Endothelial cell of umbilical vein (primary cell): ENCODE data around the gene LRRC41. TPM values are rescaled to one million over a fixed set of nuclear protein-coding genes. Genes with fewer than 3 reads are reported as not detected.

Source experiments
- BruUV-seq: library from RNA; stranded (reverse); fragments of 400-500 nt; replicated peaks from 2 replicates; lab custom pipeline; 2021; lab: Mats Ljungman, UMichigan
- CTCF ChIA-PET: fragments of 300-600, 350-600 bp; sonication (Branson Sonifier 250); formaldehyde crosslinking; loops from one replicate; lab custom pipeline; 2021; ENCODE audit warnings: antibody characterized with exemption, inconsistent platforms; lab: Charles Lee
- POLR2A ChIA-PET: fragments of 300-600, 350-600 bp; sonication (Branson Sonifier 250); formaldehyde crosslinking; loops from one replicate; lab custom pipeline; 2021; ENCODE audit warnings: antibody characterized with exemption, inconsistent platforms; lab: Charles Lee
- DNase-seq: peaks from one replicate; pipeline ENCODE4 v3.0.0-alpha.2; 2011; ENCODE audit warnings: low read depth, low spot score
- FAIRE-seq: peaks from 2 replicates; lab custom pipeline; 2011; peaks lifted over from hg19 to GRCh38; lab: Jason Lieb, UNC
- H2AFZ ChIP-seq: 2 replicates; pipeline ENCODE4 v1.6.0; 2012; ENCODE audit warnings: low read depth, low read length, control low read depth, inconsistent platforms
- H3K27ac ChIP-seq: 2 replicates; pipeline ENCODE4 v1.5.1; 2011; ENCODE audit warnings: low read depth, mild to moderate bottlenecking, control low read depth, low read length, moderate library complexity; ENCODE audit not compliant: insufficient read depth
- H3K27me3 ChIP-seq, 2 experiments: 2 replicates each; pipeline versions ENCODE4 v1.6.0 to v1.6.1; 2011; ENCODE audit warnings: low read length in 2 of 2, mixed read lengths in 1 of 2; ENCODE audit not compliant: control insufficient read depth in 2 of 2, insufficient read depth in 2 of 2
- H3K36me3 ChIP-seq, 2 experiments: 2 replicates in 1 of 2; 3 replicates in 1 of 2; pipeline ENCODE4 v1.5.1; 2011; ENCODE audit warnings: low read length in 2 of 2, mild to moderate bottlenecking in 1 of 2, moderate library complexity in 1 of 2; ENCODE audit not compliant: control insufficient read depth in 2 of 2, insufficient read depth in 2 of 2; ENCODE audit errors: extremely low read depth in 1 of 2
- H3K4me1 ChIP-seq: 3 replicates; pipeline ENCODE4 v1.5.1; 2011; ENCODE audit warnings: mild to moderate bottlenecking, low read length; ENCODE audit not compliant: control insufficient read depth, insufficient read depth; ENCODE audit errors: extremely low read depth
- H3K4me2 ChIP-seq: 2 replicates; pipeline ENCODE4 v1.6.1; 2011; ENCODE audit warnings: low read length, control low read depth, mixed read lengths; ENCODE audit not compliant: insufficient read depth
- H3K4me3 ChIP-seq, 3 experiments: fragments of 200-600 bp in 1 of 3; sonication (generic), shearing (Covaris generic) in 1 of 3; replicated peaks in 1 of 3; 2 replicates each; pipeline ENCODE4 v1.5.1; 2011 to 2016; ENCODE audit warnings: control low read depth in 3 of 3, low read length in 3 of 3, mild to moderate bottlenecking in 2 of 3, inconsistent platforms in 1 of 3, low read depth in 1 of 3, moderate library complexity in 1 of 3; ENCODE audit not compliant: insufficient read depth in 1 of 3
- H3K79me2 ChIP-seq: 2 replicates; pipeline ENCODE4 v1.6.0; 2012; ENCODE audit warnings: low read length, inconsistent platforms; ENCODE audit not compliant: control insufficient read depth, insufficient read depth
- H3K9ac ChIP-seq: replicated peaks from 2 replicates; pipeline ENCODE3; 2011; ENCODE audit warnings: low read length, control low read depth; ENCODE audit not compliant: insufficient read depth; ENCODE audit errors: extremely low read depth
- H3K9me1 ChIP-seq: replicated peaks from 3 replicates; pipeline ENCODE4 v1.6.0; 2011; ENCODE audit warnings: mild to moderate bottlenecking, low read length; ENCODE audit not compliant: control insufficient read depth, insufficient read depth; ENCODE audit errors: extremely low read depth
- H3K9me3 ChIP-seq: replicated peaks from 2 replicates; pipeline ENCODE4 v1.5.1; 2012; ENCODE audit warnings: low read length, inconsistent platforms; ENCODE audit not compliant: control insufficient read depth, insufficient read depth
- H4K20me1 ChIP-seq: replicated peaks from 2 replicates; pipeline ENCODE3; 2011; ENCODE audit warnings: mild to moderate bottlenecking, low read length; ENCODE audit not compliant: control insufficient read depth, insufficient read depth; ENCODE audit errors: extremely low read depth
- CTCF ChIP-seq, 2 donors: IDR thresholded peaks; 1 replicate in 1 of 2; 2 replicates in 1 of 2; pipeline ENCODE4 v1.5.1; 2011; ENCODE audit warnings: low read length in 2 of 2, mild to moderate bottlenecking in 2 of 2, moderate library complexity in 2 of 2, control low read depth in 1 of 2, inconsistent platforms in 1 of 2, low read depth in 1 of 2; ENCODE audit not compliant: insufficient read depth in 1 of 2; ENCODE audit errors: extremely low read depth in 1 of 2
- EZH2 ChIP-seq: IDR thresholded peaks from 2 replicates; pipeline ENCODE4 v1.6.1; 2012; ENCODE audit warnings: borderline replicate concordance, low read depth, mild to moderate bottlenecking, moderate library complexity, low read length, inconsistent platforms; ENCODE audit not compliant: severe bottlenecking
- FOS ChIP-seq: IDR thresholded peaks from 2 replicates; pipeline ENCODE4 v1.6.1; 2011; ENCODE audit warnings: mild to moderate bottlenecking, low read length, moderate library complexity, borderline replicate concordance; ENCODE audit not compliant: insufficient read depth
- JUN ChIP-seq: IDR thresholded peaks from 2 replicates; pipeline ENCODE4 v1.6.1; 2011; ENCODE audit warnings: borderline replicate concordance, low read depth; ENCODE audit not compliant: insufficient read length, insufficient read depth
- MYC ChIP-seq: IDR thresholded peaks from one replicate; pipeline ENCODE4 v1.6.1; 2011; ENCODE audit warnings: mild to moderate bottlenecking, low read depth, low read length
- POLR2A ChIP-seq: IDR thresholded peaks from 2 replicates; pipeline ENCODE4 v1.6.1; 2012; ENCODE audit warnings: low read depth, mild to moderate bottlenecking, control low read depth, low read length
- POLR2AphosphoS5 ChIP-seq: IDR thresholded peaks from 2 replicates; pipeline ENCODE4 v1.6.1; 2012; ENCODE audit warnings: low read depth, mild to moderate bottlenecking, control low read depth, low read length, moderate library complexity; ENCODE audit not compliant: insufficient read depth
- dilution Hi-C: fragments of 300-500 bp; cut with MboI; formaldehyde crosslinking; loops from one replicate; pipeline ENCODE4 v1.15.0; 2019; ENCODE audit warnings: low sequenced_read_pairs; ENCODE audit not compliant: extremely low pct_ligation_motif_present
- intact Hi-C: fragments of 100-400 bp; cut with micrococcal nuclease; formaldehyde crosslinking; loops from one replicate; pipeline ENCODE4 v1.10.0; 2022
- polyA plus RNA-seq, 4 experiments: library from polyadenylated mRNA; depleted of rRNA in 3 of 4; stranded (reverse) in 3 of 4; unstranded in 1 of 4; fragments of >200 nt; gene quantifications; 2 replicates each; pipeline versions ENCODE4 v1.2.1 to v1.2.3, GENCODE V29; 2011 to 2012; ENCODE audit warnings: missing spikeins in 1 of 4
- total RNA-seq: library from RNA; stranded (reverse); gene quantifications from 2 replicates; pipeline ENCODE4 v1.2.3, GENCODE V29; 2021

LRRC41 gene
- total and polyA plus RNA-seq, 2 donors (not counting 3 experiments of a cell fraction or from before 2014, with no cell fraction given) = 69.2 to 91.1 TPM

- intact Hi-C loops (loop anchor here (5.0 kb wide), 1 partner anchor 161 kb away; no protein-coding TSS in a partner anchor), dilution Hi-C loops (no loop called here)
- CTCF ChIA-PET = interaction anchor here (0.9 kb wide), 1 partner anchor 10 kb away, joined by 3 read pairs; no protein-coding TSS in a partner anchor
- Histone ChIP-seq H3K4me1 (peaks cover 10% of the 10 kb centered on the region), H3K4me2 (no peak overlapping the region), H3K4me3 (no peak overlapping the region), H3K27ac (no peak overlapping the region), H3K79me2 (peaks cover 24% of the 10 kb centered on the region), H3K36me3 (peaks cover 3 to 15% of the 10 kb centered on the region in 2 experiments), H3K9me3 (no peaks in the 10 kb centered on the region), H2AFZ (no peak overlapping the region), H4K20me1 (no peaks in the 10 kb centered on the region), H3K9ac (no peak overlapping the region), H3K9me1 (no peaks in the 10 kb centered on the region), H3K27me3 (no peaks in the 10 kb centered on the region)
- no TSS peak for BruUV-seq
- TF ChIP-seq EZH2 = no peak
- TF ChIP-seq POLR2AphosphoS5 = no peak
- TF ChIP-seq MYC = no peak
- no peak for TF ChIP-seq POLR2A
- no peak for TF ChIP-seq FOS
- TF ChIP-seq JUN = no peak
- no peak for TF ChIP-seq CTCF (IDR thresholded peaks at IDR 0.05; ENCODE audit: extremely low read depth in 1 of 2, insufficient read depth in 1 of 2, low read depth in 1 of 2, low read length in 2 of 2)
- no peak for FAIRE-seq
- POLR2A ChIA-PET = no interaction called here
- no peak for DNase-seq
Observed at GRCh38 chr1:46343351-46343695, 39.9 kb upstream of the LRRC41 start.
